Neural progenitor cell (in vitro differentiated cells): ENCODE data around the gene TRAPPC2L. TPM values are rescaled to one million over a fixed set of nuclear protein-coding genes. Genes with fewer than 3 reads are reported as not detected.

Source experiments
- DNase-seq: peaks from one replicate; pipeline ENCODE4 v3.0.0-alpha.2; 2016; ENCODE audit warnings: low spot score
- H2AFZ ChIP-seq: fragments of 200-600 bp; sonication (generic); replicated peaks from 2 replicates; pipeline ENCODE4 v1.6.1; 2016; ENCODE audit warnings: antibody characterized with exemption
- H3F3A ChIP-seq: fragments of 200-600 bp; sonication (generic); 2 replicates; pipeline ENCODE4 v1.6.1; 2016; ENCODE audit warnings: antibody characterized with exemption, low read depth
- H3K27ac ChIP-seq: fragments of 200-600 bp; sonication (generic); 2 replicates; pipeline ENCODE4 v1.5.1; 2016; ENCODE audit warnings: mild to moderate bottlenecking
- H3K27me3 ChIP-seq: fragments of 200-600 bp; sonication (generic); 2 replicates; pipeline ENCODE4 v1.6.1; 2016; ENCODE audit warnings: mild to moderate bottlenecking, moderate library complexity
- H3K36me3 ChIP-seq: fragments of 200-600 bp; sonication (generic); 2 replicates; pipeline ENCODE4 v1.5.1; 2016
- H3K4me1 ChIP-seq: fragments of 200-600 bp; sonication (generic); 2 replicates; pipeline ENCODE4 v1.6.1; 2016; ENCODE audit warnings: mixed run types
- H3K4me2 ChIP-seq: fragments of 200-600 bp; sonication (generic); 2 replicates; pipeline ENCODE4 v1.6.1; 2016
- H3K4me3 ChIP-seq: fragments of 200-600 bp; sonication (generic); 2 replicates; pipeline ENCODE4 v1.5.1; 2016
- H3K79me2 ChIP-seq: fragments of 200-600 bp; sonication (generic); 2 replicates; pipeline ENCODE4 v1.6.1; 2016; ENCODE audit warnings: low read depth
- H3K9ac ChIP-seq: fragments of 200-600 bp; sonication (generic); 2 replicates; pipeline ENCODE4 v1.6.1; 2016
- H3K9me3 ChIP-seq: fragments of 200-600 bp; sonication (generic); 2 replicates; pipeline ENCODE4 v1.5.1; 2016; ENCODE audit warnings: low read depth
- H4K20me1 ChIP-seq: fragments of 200-600 bp; sonication (generic); 2 replicates; pipeline ENCODE4 v1.6.1; 2016; ENCODE audit warnings: low read depth
- H3K27ac Mint-ChIP-seq: 3 replicates; pipeline ENCODE4 v1.8.0; 2021; ENCODE audit warnings: mixed read lengths
- H3K27me3 Mint-ChIP-seq: 2 replicates; pipeline ENCODE4 v1.8.0; 2022; ENCODE audit warnings: low read depth, mild to moderate bottlenecking, inconsistent platforms, moderate library complexity, mixed read lengths; ENCODE audit not compliant: insufficient read depth
- H3K36me3 Mint-ChIP-seq: 3 replicates; pipeline ENCODE4 v1.8.0; 2021; ENCODE audit warnings: mixed read lengths
- H3K4me1 Mint-ChIP-seq: 3 replicates; pipeline ENCODE4 v1.8.0; 2021; ENCODE audit warnings: mixed read lengths
- H3K4me3 Mint-ChIP-seq: 3 replicates; pipeline ENCODE4 v1.8.0; 2021; ENCODE audit warnings: mild to moderate bottlenecking, moderate library complexity, mixed read lengths
- H3K9me3 Mint-ChIP-seq: 3 replicates; pipeline ENCODE4 v1.8.0; 2020; ENCODE audit warnings: mixed read lengths
- EZH2 ChIP-seq: fragments of 200-600 bp; sonication (generic); IDR thresholded peaks from 2 replicates; pipeline ENCODE4 v1.6.1; 2017; ENCODE audit warnings: antibody characterized with exemption, mild to moderate bottlenecking, moderate library complexity
- EZH2phosphoT487 ChIP-seq: fragments of 200-600 bp; sonication (generic); IDR thresholded peaks from 2 replicates; pipeline ENCODE4 v1.6.1; 2017; ENCODE audit warnings: antibody characterized with exemption
- total RNA-seq: library from RNA; depleted of rRNA; stranded (reverse); fragments of >200 nt; gene quantifications from 2 replicates; pipeline ENCODE4 v1.2.3, GENCODE V29; 2015; ENCODE audit warnings: low replicate concordance
- TF ChIP-seq, protein P1 (sequence below): fragments of 200-600 bp; sonication (generic); IDR thresholded peaks from 2 replicates; pipeline ENCODE4 v1.5.1; 2017; ENCODE audit warnings: antibody characterized with exemption, mild to moderate bottlenecking

Gene TRAPPC2L
- total RNA-seq, 1 donor from 2014 or later, result 31.8 TPM

DNA sequence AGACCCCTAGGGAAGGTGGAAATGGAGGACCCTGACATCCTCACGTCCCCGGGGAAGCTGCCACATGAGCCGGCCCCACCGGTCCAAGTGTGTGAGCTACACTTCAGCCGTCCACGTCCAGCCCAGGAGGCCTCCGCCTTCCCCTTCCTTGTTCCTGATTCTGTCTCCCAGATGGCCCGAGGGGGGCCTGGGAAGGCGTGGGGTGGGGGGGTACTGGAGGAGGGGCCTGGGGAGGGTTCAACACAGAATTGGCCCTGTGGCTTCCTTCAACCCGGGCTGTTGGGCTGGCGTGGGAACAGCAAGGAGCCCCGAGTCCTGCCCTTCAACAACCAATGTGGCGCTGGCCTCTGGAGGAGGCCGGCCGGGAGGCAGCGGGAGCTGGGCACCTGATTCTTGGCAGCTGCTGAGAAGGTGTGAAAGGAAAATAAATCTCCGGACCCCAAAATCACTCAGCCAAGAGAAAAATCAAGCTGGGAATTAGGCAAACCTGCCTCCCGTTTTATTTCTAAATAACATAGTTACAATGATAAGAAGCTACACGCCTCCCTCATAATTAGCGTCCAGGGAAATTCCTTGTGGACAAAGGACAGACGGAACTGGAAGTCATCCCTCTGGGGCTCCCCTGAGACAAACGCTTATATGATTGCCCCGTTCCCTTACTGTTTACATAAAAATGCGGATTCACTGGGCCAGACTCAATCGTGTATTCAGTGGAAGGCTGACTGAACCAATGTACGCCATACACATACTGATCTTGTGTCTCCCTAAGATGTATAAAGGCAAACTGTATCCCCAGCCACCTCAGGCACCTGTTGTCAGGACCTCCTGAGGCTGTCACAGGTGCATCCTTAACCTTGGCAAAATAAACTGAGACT, 43.4 kb upstream of the TRAPPC2L start:
- no peak overlapping the region for H3K4me3 ChIP-seq
- TF ChIP-seq EZH2phosphoT487 (no peak), EZH2 (no peak)
- TF ChIP-seq, protein P1, sequence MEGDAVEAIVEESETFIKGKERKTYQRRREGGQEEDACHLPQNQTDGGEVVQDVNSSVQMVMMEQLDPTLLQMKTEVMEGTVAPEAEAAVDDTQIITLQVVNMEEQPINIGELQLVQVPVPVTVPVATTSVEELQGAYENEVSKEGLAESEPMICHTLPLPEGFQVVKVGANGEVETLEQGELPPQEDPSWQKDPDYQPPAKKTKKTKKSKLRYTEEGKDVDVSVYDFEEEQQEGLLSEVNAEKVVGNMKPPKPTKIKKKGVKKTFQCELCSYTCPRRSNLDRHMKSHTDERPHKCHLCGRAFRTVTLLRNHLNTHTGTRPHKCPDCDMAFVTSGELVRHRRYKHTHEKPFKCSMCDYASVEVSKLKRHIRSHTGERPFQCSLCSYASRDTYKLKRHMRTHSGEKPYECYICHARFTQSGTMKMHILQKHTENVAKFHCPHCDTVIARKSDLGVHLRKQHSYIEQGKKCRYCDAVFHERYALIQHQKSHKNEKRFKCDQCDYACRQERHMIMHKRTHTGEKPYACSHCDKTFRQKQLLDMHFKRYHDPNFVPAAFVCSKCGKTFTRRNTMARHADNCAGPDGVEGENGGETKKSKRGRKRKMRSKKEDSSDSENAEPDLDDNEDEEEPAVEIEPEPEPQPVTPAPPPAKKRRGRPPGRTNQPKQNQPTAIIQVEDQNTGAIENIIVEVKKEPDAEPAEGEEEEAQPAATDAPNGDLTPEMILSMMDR, result no peak
- peaks cover 18% of the 10 kb centered on the region for H3K79me2 ChIP-seq
- H3K27me3 ChIP-seq, result no peaks in the 10 kb centered on the region
- H3K4me3 Mint-ChIP-seq, result peak overlapping the region; percentile 24
- peak overlapping the region; percentile 42 for H3K27ac Mint-ChIP-seq
- peaks cover 4% of the 10 kb centered on the region for H3K4me1 ChIP-seq
- DNase-seq, result no peak
- no peaks in the 10 kb centered on the region for H3K9me3 ChIP-seq
- peaks cover 2% of the 10 kb centered on the region for H3K36me3 Mint-ChIP-seq
- no peak overlapping the region for H3K27ac ChIP-seq
- no peak overlapping the region for H3K9ac ChIP-seq
- peaks cover 37% of the 10 kb centered on the region for H3F3A ChIP-seq
- H3K4me1 Mint-ChIP-seq, result peaks cover 5% of the 10 kb centered on the region
- H3K27me3 Mint-ChIP-seq, result peaks cover 5% of the 10 kb centered on the region
- H3K9me3 Mint-ChIP-seq, result no peaks in the 10 kb centered on the region
- no peak overlapping the region for H2AFZ ChIP-seq
- peaks cover 27% of the 10 kb centered on the region for H4K20me1 ChIP-seq
- no peaks in the 10 kb centered on the region for H3K36me3 ChIP-seq
- H3K4me2 ChIP-seq, result no peak overlapping the region

DNA sequence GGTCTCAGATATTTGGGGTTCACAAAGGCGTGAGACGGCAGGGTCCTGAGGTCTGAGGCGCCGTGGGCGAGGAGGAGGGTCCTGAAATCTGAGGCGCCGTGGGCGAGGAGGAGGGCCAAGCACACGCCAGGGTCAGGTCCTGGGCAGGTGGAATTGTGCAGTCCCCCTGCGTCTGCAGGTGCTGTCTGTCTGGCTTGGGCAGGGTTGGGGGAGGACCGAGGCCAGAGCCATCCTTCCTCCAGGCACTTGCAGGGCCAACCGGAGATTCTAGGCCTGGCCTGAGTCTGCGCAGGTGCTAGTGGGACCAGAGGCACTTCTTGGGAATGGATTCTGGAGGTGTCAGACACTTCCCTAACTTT, 42.8 kb upstream of the TRAPPC2L start:
- Histone ChIP-seq H3K79me2 (peaks cover 18% of the 10 kb centered on the region), H3K4me2 (no peak overlapping the region), H2AFZ (no peak overlapping the region), H4K20me1 (peaks cover 24% of the 10 kb centered on the region), H3K27ac (no peak overlapping the region), H3K36me3 (no peaks in the 10 kb centered on the region), H3K4me3 (no peak overlapping the region), H3K9ac (no peak overlapping the region), H3K9me3 (no peaks in the 10 kb centered on the region), H3F3A (peaks cover 31% of the 10 kb centered on the region), H3K27me3 (no peaks in the 10 kb centered on the region), H3K4me1 (peaks cover 4% of the 10 kb centered on the region)
- Mint-ChIP-seq H3K27me3 (peaks cover 5% of the 10 kb centered on the region), H3K36me3 (peaks cover under 1% of the 10 kb centered on the region), H3K4me3 (no peak overlapping the region), H3K4me1 (peaks cover 6% of the 10 kb centered on the region), H3K9me3 (no peaks in the 10 kb centered on the region), H3K27ac (peak overlapping the region; percentile 42)
- DNase-seq, result no peak
- no peak for TF ChIP-seq EZH2phosphoT487
- TF ChIP-seq EZH2, result no peak
- TF ChIP-seq, protein P1, result no peak

DNA sequence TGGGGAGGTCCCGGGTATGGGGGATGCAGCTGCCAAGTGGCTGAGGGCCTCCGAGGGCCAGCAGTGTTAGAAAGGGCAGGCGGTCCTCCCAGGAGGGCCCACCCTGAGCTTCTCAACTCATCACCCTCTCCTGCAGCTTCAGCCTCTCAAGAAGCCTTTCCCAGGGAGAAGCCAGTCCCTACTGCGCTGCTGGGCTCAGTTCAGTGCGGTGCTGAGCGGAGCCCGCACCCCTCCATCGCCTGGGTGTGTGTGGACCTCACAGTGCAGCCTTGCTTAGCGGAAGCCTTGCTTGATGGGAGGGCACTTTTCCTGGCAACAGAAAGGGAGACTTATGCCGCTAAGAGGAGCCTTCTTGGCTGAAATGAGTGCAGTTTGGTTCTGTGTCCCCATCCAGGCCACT, 41.7 kb upstream of the TRAPPC2L start:
- H3K27ac ChIP-seq, result no peak overlapping the region
- H3K9me3 ChIP-seq, result no peaks in the 10 kb centered on the region
- peaks cover 15% of the 10 kb centered on the region for H3K79me2 ChIP-seq
- no peak overlapping the region for H2AFZ ChIP-seq
- DNase-seq, result no peak
- H3K4me1 ChIP-seq, result peaks cover 4% of the 10 kb centered on the region
- TF ChIP-seq EZH2, result no peak
- TF ChIP-seq, protein P1, result no peak
- no peak for TF ChIP-seq EZH2phosphoT487
- H3K36me3 ChIP-seq, result no peaks in the 10 kb centered on the region
- no peaks in the 10 kb centered on the region for H3K9me3 Mint-ChIP-seq
- peaks cover 13% of the 10 kb centered on the region for H4K20me1 ChIP-seq
- no peaks in the 10 kb centered on the region for H3K27me3 ChIP-seq
- peaks cover 20% of the 10 kb centered on the region for H3F3A ChIP-seq
- H3K4me2 ChIP-seq, result no peak overlapping the region
- H3K4me3 ChIP-seq, result no peak overlapping the region
- H3K27ac Mint-ChIP-seq, result no peak overlapping the region
- H3K36me3 Mint-ChIP-seq, result no peaks in the 10 kb centered on the region
- H3K4me3 Mint-ChIP-seq, result no peak overlapping the region
- H3K27me3 Mint-ChIP-seq, result peaks cover 3% of the 10 kb centered on the region
- peaks cover 4% of the 10 kb centered on the region for H3K4me1 Mint-ChIP-seq
- H3K9ac ChIP-seq, result no peak overlapping the region
